ACHN (cell line): Measurements from ENCODE around the gene CRYBG3.

Source experiments
- DNase-seq: peaks from one replicate; pipeline ENCODE4 v3.0.0-alpha.2; 2015
- in situ Hi-C: cut with HindIII; loops from 2 replicates; pipeline ENCODE4 v1.10.0; 2017; ENCODE audit warnings: low sequenced_read_pairs, low pct_ligation_motif_present, low pct_unique_long_range_greater_than_20kb

CRYBG3 gene

DNA sequence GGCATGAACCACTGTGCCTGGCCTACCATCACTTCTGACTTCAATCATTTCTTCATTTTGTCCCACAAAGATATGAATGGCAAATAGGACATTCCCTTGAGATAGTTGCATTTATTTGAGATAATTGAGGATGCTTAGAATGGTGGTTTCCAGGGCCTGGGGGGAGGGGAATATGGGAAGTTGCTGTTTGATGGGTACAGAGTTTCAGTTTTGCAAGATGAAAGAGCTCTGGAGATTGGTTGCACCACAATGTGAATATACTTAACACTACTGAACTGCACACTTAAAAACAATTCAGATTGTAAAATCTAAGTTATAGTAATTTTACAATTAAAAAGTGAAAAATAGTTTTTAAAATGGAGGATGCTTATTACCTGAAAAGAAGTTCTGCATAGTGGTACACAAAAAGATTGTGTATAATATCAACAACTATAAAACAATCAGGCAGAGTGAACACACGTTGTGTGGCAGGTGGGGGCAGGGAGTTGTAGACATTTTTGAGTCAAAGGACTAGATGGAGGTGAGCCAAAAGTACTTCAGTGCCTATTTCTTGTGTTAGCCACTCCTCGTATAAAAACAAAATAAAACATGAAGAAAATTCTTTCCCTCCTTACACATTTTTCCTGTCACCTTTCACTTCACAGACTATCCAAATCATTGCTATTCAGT is 168.9 kb downstream of the CRYBG3 start:
- in situ Hi-C loops, result no loop called here
- no peak for DNase-seq

DNA sequence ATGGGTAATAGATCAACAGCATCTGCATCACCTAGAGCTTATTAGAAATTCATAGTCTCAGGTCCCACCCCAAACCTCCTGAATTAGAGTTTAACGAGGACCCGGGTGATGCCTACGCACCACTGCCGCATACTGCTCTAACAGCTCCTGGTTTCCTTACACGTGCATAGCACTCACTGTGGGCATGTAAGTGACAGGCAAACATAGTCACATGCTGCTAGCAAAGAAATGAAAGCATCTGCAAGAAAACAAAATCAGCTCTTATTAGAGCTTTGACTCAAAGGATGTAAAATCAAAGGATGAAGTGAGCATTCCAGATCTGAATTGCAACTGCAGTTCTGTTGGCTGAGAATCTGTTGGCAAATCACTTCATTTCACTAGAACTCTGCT is 169.5 kb downstream of the CRYBG3 start:
- no peak for DNase-seq
- in situ Hi-C loops, result no loop called here

- no peak for DNase-seq
- in situ Hi-C loops, result no loop called here
Observed at GRCh38 chr3:97992547-97993173, 170.8 kb downstream of the CRYBG3 start.

DNA sequence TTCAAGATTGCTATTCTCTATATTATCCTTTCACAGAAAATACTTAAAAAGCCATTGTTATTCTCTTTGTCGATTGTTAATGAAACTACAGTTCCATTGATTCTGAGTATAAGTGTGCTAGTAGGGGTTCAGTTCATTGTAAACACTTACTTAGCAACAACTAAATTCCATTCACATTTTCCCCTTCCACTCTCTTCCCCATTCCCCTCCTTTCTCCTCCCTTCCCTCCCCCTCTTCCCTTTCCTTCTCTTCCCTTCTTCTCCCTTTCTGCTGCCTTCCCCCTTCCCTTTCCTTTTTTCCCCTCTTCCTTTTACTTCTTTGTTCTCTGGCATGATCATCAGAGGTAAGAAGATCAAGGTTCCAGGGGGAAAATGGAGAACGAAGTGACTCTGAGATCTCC is 171.7 kb downstream of the CRYBG3 start:
- in situ Hi-C loops, result no loop called here
- no peak for DNase-seq

DNA sequence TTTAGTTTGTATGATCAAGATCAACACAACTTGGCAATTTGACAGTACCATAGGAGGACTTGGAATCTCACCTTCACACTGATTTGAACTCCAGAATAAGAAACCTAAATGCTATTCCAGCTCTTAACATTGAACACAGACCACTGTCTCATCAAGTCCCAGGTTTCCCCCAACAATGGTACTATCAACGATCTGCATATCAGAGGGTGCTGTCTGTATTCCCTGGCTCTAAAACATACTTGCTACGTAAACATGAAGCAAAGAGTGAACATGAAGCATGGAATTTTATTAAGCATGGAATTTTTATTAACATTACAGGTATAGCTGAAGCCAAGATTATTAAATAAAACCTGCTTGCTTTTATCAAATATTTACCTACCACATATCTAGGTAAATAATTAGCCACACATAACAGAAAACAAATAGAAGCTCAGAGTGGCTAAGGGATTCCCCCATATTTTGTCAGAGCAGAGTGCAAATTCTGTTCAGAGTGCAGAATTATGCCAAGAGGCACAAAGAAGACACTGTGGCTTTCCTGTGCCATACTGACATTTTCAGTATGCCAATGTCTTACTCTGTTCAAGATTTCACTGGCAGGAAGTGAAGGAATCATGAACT is 172.6 kb downstream of the CRYBG3 start:
- in situ Hi-C loops, result no loop called here

More for the DNA sequence above, 172.6 kb downstream of the CRYBG3 start:
- DNase-seq, result no peak
